Cardiac ventricle fibroblast (primary cell): ENCODE data around the gene ITPR1. TPM values are rescaled to one million over a fixed set of nuclear protein-coding genes. Genes with fewer than 3 reads are reported as not detected.

Source experiments
- total RNA-seq: library from RNA; depleted of rRNA; stranded (reverse); fragments of >200 nt; gene quantifications from 2 replicates; pipeline ENCODE4 v1.2.3, GENCODE V29; 2015

The ITPR1 gene
- 37.4 and 43.6 TPM in 2 replicates for total RNA-seq

DNA sequence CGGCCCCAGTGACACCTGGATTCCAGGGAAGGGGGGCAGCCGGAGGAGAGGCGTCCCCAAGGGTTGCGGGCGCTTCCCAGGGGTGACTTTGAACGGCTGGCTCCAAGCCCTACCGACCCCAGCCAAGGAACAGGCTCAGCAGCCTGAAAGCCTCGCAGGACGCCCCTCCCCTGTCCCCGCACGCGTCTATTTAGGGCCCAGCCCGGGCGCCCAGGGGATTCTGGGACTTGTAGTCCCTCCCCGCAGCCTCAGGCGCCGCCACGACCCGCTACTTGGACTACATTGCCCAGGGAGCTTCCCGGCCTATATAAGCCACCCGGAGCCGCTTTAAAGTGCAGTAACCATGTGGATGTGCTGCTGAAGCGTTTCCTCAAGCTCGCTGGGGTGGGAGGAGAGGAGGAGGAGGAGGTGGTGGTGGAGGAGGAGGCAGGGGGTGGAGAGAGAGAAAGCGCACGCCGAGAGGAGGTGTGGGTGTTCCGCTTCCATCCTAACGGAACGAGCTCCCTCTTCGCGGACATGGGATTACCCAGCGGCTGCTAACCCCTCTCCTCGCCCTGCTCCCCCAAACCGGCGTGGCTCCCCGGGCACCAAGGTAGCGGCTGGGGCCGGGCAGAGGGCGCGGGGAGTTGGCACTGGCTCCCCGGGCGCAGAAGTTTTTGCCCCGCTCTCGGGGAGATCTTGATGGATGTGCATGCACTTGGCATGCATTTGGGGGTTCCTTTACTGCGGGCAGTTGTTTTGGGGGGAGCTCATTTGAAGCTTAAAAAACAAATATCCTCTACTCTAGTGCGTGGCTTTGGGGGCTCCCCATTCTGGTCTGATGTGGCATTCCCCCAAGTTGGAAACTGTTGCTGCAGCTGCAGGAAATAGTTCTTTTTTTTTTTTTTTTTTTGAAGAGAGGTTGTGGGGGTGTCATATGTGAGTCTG, at the start of gene ITPR1:
TSS of gene ITPR1 (plus strand) at position 335 of the 927 bp plus-strand sequence. CDS start 23,144 bp downstream, outside the sequence.

DNA sequence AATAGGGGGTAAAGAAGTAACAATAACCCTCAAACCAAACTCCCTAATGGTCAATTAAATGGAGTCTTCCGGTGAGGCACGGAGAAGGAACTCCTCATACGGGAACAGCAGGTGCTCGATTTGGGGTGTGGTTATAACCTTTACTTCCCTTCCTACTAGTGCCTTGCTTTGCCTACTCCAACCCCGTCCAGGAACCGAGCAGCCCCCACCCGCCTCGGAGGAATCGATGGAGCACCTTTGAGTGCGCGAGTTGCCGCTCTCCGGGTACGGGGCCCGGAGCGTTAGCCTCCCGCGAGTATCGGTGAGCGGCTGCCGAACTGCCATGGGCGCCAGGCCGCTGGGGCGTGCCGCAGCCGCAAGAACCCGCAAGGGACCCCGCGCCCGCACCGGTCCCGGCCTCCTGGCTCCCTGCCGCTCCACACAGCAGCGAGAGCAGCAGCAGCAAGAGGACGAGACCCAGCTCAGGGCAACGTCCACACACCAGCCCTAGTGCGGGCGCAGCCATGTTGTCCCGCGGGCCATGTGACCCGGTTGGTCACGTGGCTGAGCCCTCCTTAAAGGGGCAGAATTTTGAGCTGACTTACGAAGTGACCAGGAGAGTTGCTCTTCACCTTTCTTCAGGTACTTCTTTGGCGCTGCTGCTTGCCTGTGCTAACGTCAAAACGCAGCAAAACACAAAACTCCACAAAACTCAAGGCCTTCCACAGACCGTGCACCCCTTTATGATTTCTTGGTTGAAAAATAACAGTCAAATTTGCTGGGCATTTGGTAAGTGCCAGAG, 26.2 kb upstream of the ITPR1 start, which contains the start of gene SUMF1:
TSS of gene SUMF1 (minus strand) at position 529 of the 781 bp plus-strand sequence. CDS start at position 505, 24 bp downstream.

Other genes starting within 250 kb of the ITPR1 start
- gene SETMAR, start 190.0 kb upstream of the ITPR1 start, total RNA-seq = 12.9 and 15.5 TPM in 2 replicates
- gene SUMF1, start 26.1 kb upstream of the ITPR1 start, total RNA-seq = 32.2 and 44.9 TPM in 2 replicates